Right renal cortex interstitium (tissue), 3 donors: ENCODE measurements around the gene ZKSCAN3. TPM values are rescaled to one million over a fixed set of nuclear protein-coding genes. Genes with fewer than 3 reads are reported as not detected.
"Not testable (repeated sequence)": the region's sequence is repeated elsewhere in the genome, so short reads cannot be mapped to it uniquely, and the experiment has no call there.

Source experiments
- DNase-seq, 3 donors: peaks; one replicate each; pipeline ENCODE4 v3.0.0-alpha.2; 2013; ENCODE audit warnings: low read depth in 3 of 3, low spot score in 2 of 3
- polyA plus RNA-seq, 3 donors: library from polyadenylated mRNA; unstranded; fragments of 120-200 nt; gene quantifications; one replicate each; pipeline ENCODE4 v1.2.1, GENCODE V29; 2013; ENCODE audit not compliant: insufficient read length in 3 of 3

Gene ZKSCAN3
- polyA plus RNA-seq, 3 donors: 9.0 to 10.5 (median 9.8) TPM

DNA sequence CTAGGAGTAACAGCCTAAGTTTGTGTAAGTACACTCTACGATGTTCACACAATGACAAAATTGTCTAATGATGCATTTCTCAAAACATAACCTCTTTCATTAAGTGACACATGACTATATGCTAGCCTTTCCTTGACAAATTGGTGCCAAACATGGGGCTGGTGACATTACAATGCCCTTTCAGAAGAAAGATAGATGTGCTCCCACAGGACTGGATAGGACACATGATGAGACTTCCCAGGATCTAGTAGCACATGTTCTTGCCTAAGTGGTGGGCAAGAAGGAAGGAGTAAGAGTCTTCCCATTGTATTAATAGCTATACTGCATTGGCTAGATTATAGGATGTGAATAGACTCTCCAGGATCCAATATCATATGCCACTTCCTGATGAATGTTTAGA lies 21.5 kb downstream of the ZKSCAN3 start:
- DNase-seq: no peak

DNA sequence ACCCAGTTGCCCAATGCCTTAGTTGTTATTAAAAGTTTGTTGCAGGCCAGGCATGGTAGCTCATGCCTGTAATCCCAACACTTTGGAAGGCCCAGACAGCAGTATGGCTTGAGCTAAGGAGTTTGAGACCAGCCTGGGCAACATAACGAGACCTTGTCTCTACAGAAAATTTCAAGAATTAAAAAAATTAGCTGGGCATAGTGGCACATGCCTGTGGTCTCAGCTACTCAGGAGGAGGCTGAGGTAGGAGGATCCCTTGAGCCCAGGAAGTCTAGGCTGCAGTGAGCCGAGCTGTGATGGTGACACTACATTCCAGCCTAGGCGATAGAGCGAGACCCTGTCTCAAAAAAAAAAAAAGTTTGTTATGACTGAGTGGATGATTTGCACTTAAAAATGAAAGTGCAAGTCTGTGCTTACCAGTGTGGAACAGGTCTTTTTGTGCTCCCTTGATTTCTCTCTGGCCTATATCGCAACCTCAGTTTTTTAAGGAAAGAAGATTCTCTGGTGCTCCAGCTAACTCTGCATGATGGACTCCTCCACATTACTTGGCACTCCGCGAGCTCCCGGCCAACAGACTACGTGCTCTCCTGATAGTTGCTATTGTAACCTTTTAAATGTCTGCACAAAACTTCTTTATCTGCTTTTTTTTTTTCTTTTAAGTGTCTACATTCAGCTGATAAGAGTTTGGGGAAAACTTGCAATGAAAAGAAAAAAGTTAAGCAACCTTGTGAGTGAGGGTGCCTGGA lies 22.1 kb downstream of the ZKSCAN3 start:
- no peak for DNase-seq

DNA sequence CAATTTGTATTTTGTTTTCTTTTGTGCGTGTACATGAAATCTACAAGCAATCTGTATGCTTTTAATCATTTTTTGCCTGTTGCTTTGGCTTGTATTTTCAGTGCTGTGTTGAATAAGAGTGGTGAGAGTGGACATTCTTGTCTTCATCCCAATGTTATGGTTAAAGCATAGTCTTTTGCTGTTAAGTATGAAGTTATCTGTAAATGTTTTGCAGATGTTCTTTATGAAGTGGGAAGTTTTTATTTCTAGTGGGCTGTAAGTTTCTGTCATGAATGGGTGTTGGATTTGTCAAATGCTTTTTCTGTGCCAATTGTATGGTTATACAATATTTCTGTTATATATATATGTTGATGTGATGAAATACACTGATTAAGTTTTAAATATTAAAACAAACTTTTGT lies 24.2 kb downstream of the ZKSCAN3 start:
- no peak for DNase-seq

- DNase-seq: no peak
These were observed 28.1 kb downstream of the ZKSCAN3 start for GRCh38 chr6:28377879-28378278.

DNA sequence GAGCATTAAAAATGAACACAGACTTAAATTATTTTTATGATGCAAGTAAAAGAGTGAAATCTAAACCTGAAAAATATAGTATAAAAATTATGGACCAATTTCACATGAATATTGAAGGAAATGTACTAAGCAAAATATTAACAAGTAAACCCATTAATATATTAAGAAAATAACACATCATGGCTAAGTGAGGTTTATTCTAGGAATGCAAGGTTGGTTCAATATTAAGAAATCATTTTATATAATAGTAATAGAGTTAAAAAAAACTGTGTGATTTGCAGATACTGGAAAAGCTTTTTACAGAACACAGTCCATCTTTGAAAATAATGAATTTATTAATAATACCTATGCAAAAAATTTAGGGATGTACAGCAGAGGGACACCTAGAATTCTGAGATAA lies 28.9 kb downstream of the ZKSCAN3 start:
- DNase-seq: no peak

GRCh38 chr6:28380381-28380780 lies 30.6 kb downstream of the ZKSCAN3 start:
- DNase-seq: no peak

- peak; percentile 72 to 83 (median 79) for DNase-seq
These were observed 33.7 kb downstream of the ZKSCAN3 start for GRCh38 chr6:28383235-28384142.

- no peak for DNase-seq
These were observed 34.4 kb downstream of the ZKSCAN3 start for GRCh38 chr6:28384143-28384533.

- no peak for DNase-seq
These were observed 40.9 kb downstream of the ZKSCAN3 start for GRCh38 chr6:28390688-28391087.

- DNase-seq: no peak
These were observed 44.3 kb downstream of the ZKSCAN3 start for GRCh38 chr6:28393912-28394662.

GRCh38 chr6:28395918-28396317 lies 46.2 kb downstream of the ZKSCAN3 start:
- DNase-seq: no peak

GRCh38 chr6:28399350-28400121 lies 49.8 kb downstream of the ZKSCAN3 start, which contains the start of gene ZSCAN12:
ZSCAN12 (minus strand) TSS chr6:28399747; CDS start chr6:28398405, 1,342 bp downstream.
- DNase-seq: peak; percentile 75 to 84 (median 80)

- no peak for DNase-seq
These were observed 50.3 kb downstream of the ZKSCAN3 start for GRCh38 chr6:28400122-28400451.

DNA sequence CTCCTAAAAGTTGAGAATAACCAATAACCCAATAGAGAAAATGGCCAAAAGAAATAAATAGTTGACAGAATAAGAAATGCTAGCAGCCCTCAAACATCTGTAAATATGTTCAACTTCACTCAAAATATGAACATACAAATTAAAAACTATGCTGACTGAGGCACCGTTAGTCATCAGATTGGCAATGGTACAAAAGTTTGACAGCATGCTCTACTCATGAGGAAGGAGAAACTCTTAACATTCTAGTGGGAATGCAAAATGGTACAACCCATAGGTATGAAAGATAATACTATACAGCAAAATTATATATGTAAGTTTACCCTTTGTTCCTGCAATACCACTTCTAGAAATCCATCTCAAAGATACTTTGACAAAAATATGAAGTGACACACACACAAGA lies 51.4 kb downstream of the ZKSCAN3 start:
- DNase-seq: no peak

DNA sequence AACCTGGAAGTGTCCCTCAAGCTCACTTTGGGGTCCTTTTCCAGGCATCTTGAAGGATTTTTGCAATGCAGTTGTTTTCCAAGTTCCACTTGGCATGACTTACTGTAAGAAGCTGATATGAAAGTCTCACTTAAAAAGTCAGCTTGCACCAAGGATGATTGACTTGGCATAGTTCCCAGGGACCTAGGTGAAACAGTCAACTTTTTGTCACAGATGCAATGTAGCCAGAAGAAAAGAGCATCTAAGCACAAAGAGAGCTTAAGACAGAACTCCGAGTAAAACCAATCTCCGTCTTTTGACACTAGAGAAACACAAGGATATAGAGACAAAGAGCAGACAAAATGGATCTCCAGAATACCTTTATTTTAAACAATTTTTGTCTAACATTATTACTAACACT lies 52.5 kb downstream of the ZKSCAN3 start:
- DNase-seq: no peak

GRCh38 chr6:28403923-28404322 lies 54.2 kb downstream of the ZKSCAN3 start:
- not testable (repeated sequence) for DNase-seq

DNA sequence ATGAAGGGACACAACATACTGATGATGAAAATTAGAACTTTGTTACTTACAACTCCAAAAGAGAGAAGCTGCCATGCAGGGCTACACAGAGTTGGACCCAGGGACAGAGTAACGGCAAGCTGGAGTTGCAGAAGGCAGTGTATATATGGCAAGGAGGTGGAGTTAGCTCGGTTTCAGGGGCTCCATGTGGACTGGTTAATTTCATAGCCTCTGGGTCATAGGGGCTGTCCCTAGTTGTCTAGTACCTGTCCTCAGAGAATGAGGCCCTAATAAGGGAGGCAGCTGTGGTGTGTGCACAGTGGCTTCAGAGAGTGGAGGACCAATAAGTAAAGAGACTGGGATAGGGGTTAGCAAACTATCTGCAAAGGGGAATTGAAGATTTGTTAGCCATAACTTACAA lies 57.7 kb downstream of the ZKSCAN3 start:
- DNase-seq: no peak

DNA sequence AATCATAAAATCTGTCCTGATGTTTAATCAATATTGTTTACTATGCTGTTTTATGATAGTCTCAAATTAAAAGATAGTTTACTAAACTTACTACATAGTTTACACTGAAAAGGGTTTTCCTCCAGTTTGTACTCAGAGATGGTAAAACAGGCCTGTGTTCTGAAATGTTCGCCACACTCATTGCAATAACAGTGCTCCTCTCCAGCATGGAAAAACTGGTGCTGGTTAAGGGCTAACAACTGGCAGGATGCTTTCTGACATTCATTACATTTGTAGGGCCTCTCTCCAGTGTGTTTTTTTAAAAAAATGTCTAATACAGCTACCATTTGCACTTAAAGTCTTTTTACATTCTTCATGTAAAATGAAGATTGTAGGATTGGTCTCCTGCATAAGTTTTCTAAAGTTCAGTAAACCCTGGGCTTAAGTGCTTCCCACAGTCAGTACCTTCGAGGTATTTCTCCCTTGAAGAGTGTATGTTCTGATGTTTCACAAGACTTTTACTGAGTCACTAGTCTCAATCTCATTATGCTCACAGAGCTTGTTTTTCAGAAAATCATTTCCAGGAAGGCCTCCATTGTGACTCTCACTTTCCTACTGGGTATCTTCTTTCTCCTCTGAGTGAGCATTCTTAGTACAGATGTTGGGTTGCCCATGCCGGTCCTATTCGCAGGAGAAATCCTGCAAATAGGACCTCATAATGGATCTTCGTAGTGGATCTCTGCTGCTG lies 58.5 kb downstream of the ZKSCAN3 start:
- no peak for DNase-seq

DNA sequence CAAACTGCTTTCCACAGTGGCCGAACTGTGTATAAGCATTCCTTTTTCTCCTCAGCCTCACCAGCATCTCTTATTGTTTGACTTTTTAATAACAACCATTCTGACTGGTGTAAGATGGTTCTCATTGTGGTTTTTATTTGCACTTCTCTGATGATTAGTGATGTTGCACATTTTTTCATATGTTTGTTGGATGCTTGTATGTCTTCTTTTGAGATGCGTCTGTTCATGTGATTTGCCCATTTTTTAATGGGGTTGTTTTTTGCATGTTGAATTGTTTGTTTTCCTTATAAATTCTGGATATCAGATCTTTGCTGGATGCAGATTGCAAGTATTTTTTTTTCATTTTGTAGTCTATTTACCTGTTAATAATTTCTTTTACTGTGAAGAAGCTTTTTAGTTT lies 61.0 kb downstream of the ZKSCAN3 start:
- no peak for DNase-seq

- no peak for DNase-seq
These were observed 63.9 kb downstream of the ZKSCAN3 start for GRCh38 chr6:28413681-28414080.
